Measurements from ENCODE around the gene AKAP8L.

Gene AKAP8L

GRCh38 chr19:15448778-15449619 lies 30.2 kb upstream of the AKAP8L start:
- DNase-seq: no peak

GRCh38 chr19:15448044-15448777 lies 29.4 kb upstream of the AKAP8L start:
- DNase-seq: no peak

- DNase-seq: no peak
These were observed 28.3 kb upstream of the AKAP8L start for GRCh38 chr19:15447057-15447456.

GRCh38 chr19:15445807-15446376 lies 27.1 kb upstream of the AKAP8L start:
- DNase-seq: no peak

GRCh38 chr19:15445227-15445605 lies 26.4 kb upstream of the AKAP8L start:
- no peak for DNase-seq

- DNase-seq: no peak
These were observed 25.9 kb upstream of the AKAP8L start for GRCh38 chr19:15444505-15445226.

- no peak for DNase-seq
These were observed 25.1 kb upstream of the AKAP8L start for GRCh38 chr19:15443838-15444237.

GRCh38 chr19:15443325-15443724 lies 24.5 kb upstream of the AKAP8L start:
- DNase-seq: no peak

GRCh38 chr19:15442142-15442920 lies 23.5 kb upstream of the AKAP8L start:
- DNase-seq: no peak

GRCh38 chr19:15441317-15441716 lies 22.5 kb upstream of the AKAP8L start:
- DNase-seq: no peak

- DNase-seq: no peak
These were observed 21.2 kb upstream of the AKAP8L start for GRCh38 chr19:15439821-15440641.

- DNase-seq: no peak
These were observed 20.5 kb upstream of the AKAP8L start for GRCh38 chr19:15439078-15439799.

GRCh38 chr19:15438577-15438976 lies 19.8 kb upstream of the AKAP8L start:
- DNase-seq: no peak

- DNase-seq: no peak
These were observed 19.3 kb upstream of the AKAP8L start for GRCh38 chr19:15438124-15438496.

- DNase-seq: no peak
These were observed 18.8 kb upstream of the AKAP8L start for GRCh38 chr19:15437355-15438123.

GRCh38 chr19:15436826-15437110 lies 18.0 kb upstream of the AKAP8L start:
- no peak for DNase-seq

GRCh38 chr19:15436012-15436825 lies 17.4 kb upstream of the AKAP8L start:
- DNase-seq: no peak

- DNase-seq: no peak
These were observed 14.8 kb upstream of the AKAP8L start for GRCh38 chr19:15433519-15434069.
